ENCODE results near the gene METAP2. TPM values are rescaled to one million over a fixed set of nuclear protein-coding genes. Genes with fewer than 3 reads are reported as not detected.
"Not testable (repeated sequence)": the region's sequence is repeated elsewhere in the genome, so short reads cannot be mapped to it uniquely, and the experiment has no call there.

METAP2 gene
- total RNA-seq, 1 experiment from 2014 or later, result 127 TPM

- TF ChIP-seq MAX (IDR thresholded peaks at IDR 0.05) (no peak), ATF3 (IDR thresholded peaks at IDR 0.05) (no peak), RAD21 (IDR thresholded peaks at IDR 0.05; ENCODE audit: low read depth) (no peak), CTCF (IDR thresholded peaks at IDR 0.05 in 2 of 3, conservative IDR thresholded peaks at IDR 0.05 in 1 of 3; ENCODE audit: borderline replicate concordance in 1 of 3, insufficient read depth in 1 of 3, low read depth in 2 of 3, low read length in 2 of 3) (no peak), ZFX (IDR thresholded peaks at IDR 0.05) (no peak), EZH2phosphoT487 (IDR thresholded peaks at IDR 0.05; ENCODE audit: borderline replicate concordance) (no peak), SP1 (IDR thresholded peaks at IDR 0.05; ENCODE audit: low read depth) (no peak)
These were observed 28.0 kb upstream of the METAP2 start (continued) for GRCh38 chr12:95445884-95446505.

- DNase-seq (ENCODE audit: low read depth, low spot score) (no peak), ATAC-seq (no peak)
- intact Hi-C loops (cut with micrococcal nuclease), result no loop called here
- ChIA-PET POLR2A (no interaction called here), CTCF (no interaction called here), RAD21 (ENCODE audit: low non-redundant PET in 1 of 2, low total read pairs in 2 of 2, uncharacterized antibody in 2 of 2, unreplicated experiment in 2 of 2) (no interaction called here)
- Histone ChIP-seq H2AFZ (ENCODE audit: low read depth, low read length, poor library complexity, severe bottlenecking) (no peak overlapping the region), H3K4me1 (ENCODE audit: control insufficient read depth in 1 of 2, insufficient read depth in 2 of 2, low read length in 2 of 2) (peaks cover 0 to 3% of the 10 kb centered on the region in 2 experiments; a peak in 1 of 4 replicates), H3K4me3 (replicated peaks in 1 of 2; ENCODE audit: low read depth in 1 of 2, low read length in 2 of 2) (no peak overlapping the region), H3K9ac (ENCODE audit: low read length) (no peak overlapping the region), H3K9me2 (ENCODE audit: insufficient read depth) (no peaks in the 10 kb centered on the region), H3K27ac (ENCODE audit: low read depth, low read length) (no peak overlapping the region), H3K9me3 (ENCODE audit: control insufficient read depth in 1 of 2, insufficient read depth in 1 of 2, low read depth in 1 of 2, low read length in 2 of 2) (no peaks in the 10 kb centered on the region), H4K20me1 (ENCODE audit: insufficient read depth) (no peaks in the 10 kb centered on the region), H3K79me2 (ENCODE audit: insufficient read depth, low read length) (no peaks in the 10 kb centered on the region), H3K4me2 (ENCODE audit: low read length) (no peak overlapping the region), H3K27me3 (ENCODE audit: insufficient read depth, low read length) (no peaks in the 10 kb centered on the region), H3K36me3 (ENCODE audit: control insufficient read depth in 1 of 2, insufficient read depth in 2 of 2, low read length in 2 of 2) (no peaks in the 10 kb centered on the region)
- TF ChIP-seq ZFX (IDR thresholded peaks at IDR 0.05), result no peak
- no peak for TF ChIP-seq SIN3A (IDR thresholded peaks at IDR 0.05; ENCODE audit: low read depth)
- TF ChIP-seq TCF7L2 (IDR thresholded peaks at IDR 0.05; ENCODE audit: borderline replicate concordance, extremely low read depth, insufficient read depth, insufficient read length), result no peak
- TF ChIP-seq EZH2phosphoT487 (IDR thresholded peaks at IDR 0.05; ENCODE audit: borderline replicate concordance), result no peak
- TF ChIP-seq JUND (IDR thresholded peaks at IDR 0.05), result no peak
- no peak for TF ChIP-seq CBX3 (IDR thresholded peaks at IDR 0.05; ENCODE audit: low read depth)
- TF ChIP-seq ATF3 (IDR thresholded peaks at IDR 0.05), result no peak
- TF ChIP-seq EGR1 (IDR thresholded peaks at IDR 0.05; ENCODE audit: low read depth), result no peak
- TF ChIP-seq YY1 (IDR thresholded peaks at IDR 0.05; ENCODE audit: extremely low read depth, insufficient replicate concordance, low read depth, low read length), result no peak
- no peak for TF ChIP-seq POLR2AphosphoS5 (IDR thresholded peaks at IDR 0.05; ENCODE audit: low read depth, low read length)
- TF ChIP-seq ZNF274 (IDR thresholded peaks at IDR 0.05; ENCODE audit: low read depth, low read length), result no peak
- TF ChIP-seq SP1 (IDR thresholded peaks at IDR 0.05; ENCODE audit: low read depth), result no peak
- no peak for TF ChIP-seq MAX (IDR thresholded peaks at IDR 0.05)
- TF ChIP-seq RAD21 (IDR thresholded peaks at IDR 0.05; ENCODE audit: low read depth), result no peak
- TF ChIP-seq ELF1 (IDR thresholded peaks at IDR 0.05; ENCODE audit: borderline replicate concordance, low read depth), result no peak
- no TSS peak for BruUV-seq (replicated peaks)
These were observed 27.4 kb upstream of the METAP2 start for GRCh38 chr12:95446506-95446900.

- H3K4me1 ChIP-seq (ENCODE audit: control insufficient read depth in 1 of 2, insufficient read depth in 2 of 2, low read length in 2 of 2); RAD21 ChIA-PET (ENCODE audit: low non-redundant PET in 1 of 2, low total read pairs in 2 of 2, uncharacterized antibody in 2 of 2, unreplicated experiment in 2 of 2); BruUV-seq (replicated peaks); POLR2A ChIA-PET; H3K79me2 ChIP-seq (ENCODE audit: insufficient read depth, low read length); H3K27me3 ChIP-seq (ENCODE audit: insufficient read depth, low read length); H3K4me2 ChIP-seq (ENCODE audit: low read length); H3K9ac ChIP-seq (ENCODE audit: low read length); H3K9me3 ChIP-seq (ENCODE audit: control insufficient read depth in 1 of 2, insufficient read depth in 1 of 2, low read depth in 1 of 2, low read length in 2 of 2); DNase-seq (ENCODE audit: low read depth, low spot score); intact Hi-C loops (cut with micrococcal nuclease); H4K20me1 ChIP-seq (ENCODE audit: insufficient read depth); H3K4me3 ChIP-seq (replicated peaks in 1 of 2; ENCODE audit: low read depth in 1 of 2, low read length in 2 of 2); H3K9me2 ChIP-seq (ENCODE audit: insufficient read depth); H3K27ac ChIP-seq (ENCODE audit: low read depth, low read length); ATAC-seq; H2AFZ ChIP-seq (ENCODE audit: low read depth, low read length, poor library complexity, severe bottlenecking); CTCF ChIA-PET; H3K36me3 ChIP-seq (ENCODE audit: control insufficient read depth in 1 of 2, insufficient read depth in 2 of 2, low read length in 2 of 2): not testable (repeated sequence)
These were observed 24.3 kb upstream of the METAP2 start for GRCh38 chr12:95449656-95450055.

Data from HCT116 (cell line).